ENCODE data around the gene PNPLA2.

Gene PNPLA2

DNA sequence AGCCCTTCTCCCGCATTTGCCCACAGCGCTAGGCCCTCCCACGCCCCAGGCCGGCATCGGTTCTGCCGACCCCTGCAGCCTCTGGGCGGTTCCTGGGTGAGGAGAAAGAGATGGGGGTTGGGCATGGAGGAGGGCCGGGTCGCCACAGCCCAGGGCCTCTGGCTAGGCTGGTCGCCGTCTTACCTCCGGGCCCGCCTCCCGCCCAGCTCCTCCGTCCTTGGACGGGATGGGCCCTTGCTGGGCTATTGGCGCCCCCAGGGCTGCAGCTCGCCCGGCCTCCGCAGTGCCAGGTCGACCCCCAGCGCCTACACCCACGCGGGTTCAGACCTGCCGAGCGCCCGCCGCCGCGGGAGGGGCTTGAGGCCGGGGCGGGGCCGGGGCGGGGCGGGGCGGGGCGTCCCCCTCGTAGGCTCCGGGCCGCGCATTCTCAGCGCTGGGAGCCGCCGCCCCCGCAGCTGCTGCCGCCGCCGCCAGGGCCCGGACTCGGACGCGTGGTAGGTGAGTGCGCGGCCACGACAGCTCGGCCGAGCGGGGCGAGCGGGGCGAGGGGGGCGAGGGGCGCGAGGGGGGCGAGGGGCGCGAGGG lies 13.9 kb downstream of the PNPLA2 start, which contains the start of gene CD151:
CD151 (plus strand) TSS at position 424 of the 585 bp plus-strand sequence. CDS start 3,118 bp downstream, outside the sequence.
- no peak for DNase-seq

- DNase-seq: no peak
These were observed 14.5 kb downstream of the PNPLA2 start for GRCh38 chr11:833114-833791.

GRCh38 chr11:833849-834311 lies 15.2 kb downstream of the PNPLA2 start:
- DNase-seq: no peak

DNA sequence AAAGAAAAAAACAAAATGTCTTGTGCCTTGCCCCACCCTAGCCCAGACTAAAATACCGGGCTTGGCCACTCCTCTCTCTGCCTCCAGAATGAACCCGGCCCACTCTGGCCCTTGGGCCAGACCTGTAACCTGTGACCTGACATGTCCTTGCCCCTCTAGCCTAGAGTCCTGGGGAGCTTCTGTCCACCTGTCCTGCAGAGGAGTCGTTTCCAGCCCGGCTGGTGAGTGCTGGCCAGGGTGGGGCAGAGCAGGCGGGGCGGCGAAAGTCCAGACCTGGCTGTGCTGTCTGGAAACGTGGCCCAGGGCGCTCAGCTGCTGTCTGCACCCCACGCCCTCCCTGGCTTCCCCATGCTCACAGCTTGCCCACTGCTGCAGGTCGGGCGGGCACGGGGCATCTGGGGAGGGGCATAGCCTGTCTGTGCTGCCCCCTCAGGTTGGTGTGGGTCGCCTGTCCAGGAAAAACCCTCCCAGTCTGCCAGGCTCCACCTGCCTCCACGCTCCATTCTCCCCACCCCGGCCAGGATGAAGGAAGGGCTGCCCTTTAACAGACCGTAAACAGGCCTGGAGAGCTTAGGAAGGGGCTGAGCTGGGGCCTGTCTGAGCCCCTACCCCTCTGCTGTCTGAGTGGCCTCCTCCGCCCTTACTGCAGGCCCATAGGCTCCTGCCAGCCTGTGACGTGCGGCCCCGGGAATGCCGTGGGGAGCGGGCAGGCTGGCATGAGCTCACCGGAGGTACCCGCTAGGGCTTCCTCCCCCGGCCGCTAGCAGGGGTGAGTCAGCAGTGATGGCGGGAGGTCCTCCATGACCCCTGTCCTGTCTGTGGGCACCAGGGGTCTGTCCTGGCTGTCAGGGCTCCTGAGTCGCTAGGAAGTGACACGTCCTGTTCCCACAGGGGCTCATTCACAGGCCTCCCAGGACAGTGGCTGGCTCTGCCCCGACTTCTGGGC lies 15.9 kb downstream of the PNPLA2 start:
- DNase-seq: no peak

- DNase-seq: no peak
These were observed 17.6 kb downstream of the PNPLA2 start for GRCh38 chr11:836274-836673.

GRCh38 chr11:836700-837099 lies 18.0 kb downstream of the PNPLA2 start:
- DNase-seq: no peak

GRCh38 chr11:837189-837989 lies 18.7 kb downstream of the PNPLA2 start:
- DNase-seq: no peak

DNA sequence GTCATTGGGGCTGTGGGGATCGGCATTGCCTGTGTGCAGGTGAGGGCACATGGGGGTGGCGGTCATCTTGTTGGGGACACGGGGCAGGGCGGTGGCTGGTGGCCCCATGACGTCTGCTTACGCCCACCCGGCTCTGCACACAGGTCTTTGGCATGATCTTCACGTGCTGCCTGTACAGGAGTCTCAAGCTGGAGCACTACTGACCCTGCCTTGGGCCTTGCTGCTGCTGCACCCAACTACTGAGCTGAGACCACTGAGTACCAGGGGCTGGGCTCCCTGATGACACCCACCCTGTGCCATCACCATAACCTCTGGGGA lies 19.2 kb downstream of the PNPLA2 start:
- DNase-seq: no peak

DNA sequence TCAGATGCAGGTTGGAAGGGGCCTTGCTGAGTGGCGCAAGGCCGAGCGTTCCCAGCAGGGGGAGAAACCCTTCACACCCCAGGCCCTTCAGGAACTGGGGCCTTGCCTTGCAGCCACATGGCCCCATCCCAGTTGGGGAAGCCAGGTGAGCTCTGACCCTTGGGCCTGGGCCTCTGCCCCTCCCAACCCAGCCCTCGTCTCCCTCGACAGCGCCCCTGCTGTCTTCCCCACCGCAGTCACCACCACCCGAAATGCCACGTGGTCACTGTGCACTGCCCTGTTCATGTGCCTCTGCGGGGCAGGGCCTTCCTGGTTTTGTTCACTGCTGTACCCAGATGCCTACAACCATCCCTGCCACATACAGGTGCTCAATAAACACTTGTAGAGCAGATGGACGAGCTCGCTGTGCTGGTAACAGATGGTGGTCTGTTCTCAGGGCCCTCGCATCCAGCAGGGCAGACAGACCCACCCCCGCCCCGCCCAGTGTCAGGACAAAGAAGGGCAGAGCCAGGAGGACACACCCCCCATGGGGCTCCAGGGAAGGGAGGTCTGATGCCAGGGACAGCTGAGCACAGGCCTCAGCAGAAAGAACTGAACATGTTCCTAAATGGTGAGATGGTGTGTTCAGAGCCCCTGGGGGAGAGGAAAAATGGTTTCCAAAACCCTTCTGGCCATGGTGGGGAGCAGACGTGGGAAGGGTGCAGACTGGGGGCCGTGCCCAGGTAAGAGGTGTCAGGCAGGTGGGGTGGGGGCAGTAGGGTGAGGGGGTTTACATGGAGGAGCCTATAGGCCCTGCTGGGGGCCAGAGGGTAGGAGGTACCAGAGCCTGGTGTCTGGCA lies 19.9 kb downstream of the PNPLA2 start:
- DNase-seq: no peak

GRCh38 chr11:839280-839623 lies 20.5 kb downstream of the PNPLA2 start:
- DNase-seq: no peak

GRCh38 chr11:839875-840617 lies 21.3 kb downstream of the PNPLA2 start:
- no peak for DNase-seq

DNA sequence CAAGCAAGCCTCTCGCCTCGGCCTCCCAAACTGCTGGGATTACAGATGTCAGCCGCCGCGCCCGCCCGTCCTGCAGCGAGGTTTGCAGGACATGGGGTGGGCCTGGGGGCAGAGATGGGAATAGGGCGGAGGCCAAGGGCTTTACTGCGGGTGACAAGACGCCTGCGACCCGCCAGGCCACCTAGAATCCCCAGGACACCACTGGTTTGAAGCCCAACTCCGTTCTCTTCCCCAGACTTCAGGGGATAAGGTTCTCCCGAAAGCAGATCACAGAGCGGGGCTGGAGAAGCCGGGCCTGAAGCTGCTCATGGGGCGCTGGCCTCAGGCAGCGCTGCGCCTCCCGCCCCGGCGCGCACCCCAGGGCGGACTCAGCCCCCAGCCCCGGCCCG lies 23.3 kb downstream of the PNPLA2 start:
- no peak for DNase-seq

DNA sequence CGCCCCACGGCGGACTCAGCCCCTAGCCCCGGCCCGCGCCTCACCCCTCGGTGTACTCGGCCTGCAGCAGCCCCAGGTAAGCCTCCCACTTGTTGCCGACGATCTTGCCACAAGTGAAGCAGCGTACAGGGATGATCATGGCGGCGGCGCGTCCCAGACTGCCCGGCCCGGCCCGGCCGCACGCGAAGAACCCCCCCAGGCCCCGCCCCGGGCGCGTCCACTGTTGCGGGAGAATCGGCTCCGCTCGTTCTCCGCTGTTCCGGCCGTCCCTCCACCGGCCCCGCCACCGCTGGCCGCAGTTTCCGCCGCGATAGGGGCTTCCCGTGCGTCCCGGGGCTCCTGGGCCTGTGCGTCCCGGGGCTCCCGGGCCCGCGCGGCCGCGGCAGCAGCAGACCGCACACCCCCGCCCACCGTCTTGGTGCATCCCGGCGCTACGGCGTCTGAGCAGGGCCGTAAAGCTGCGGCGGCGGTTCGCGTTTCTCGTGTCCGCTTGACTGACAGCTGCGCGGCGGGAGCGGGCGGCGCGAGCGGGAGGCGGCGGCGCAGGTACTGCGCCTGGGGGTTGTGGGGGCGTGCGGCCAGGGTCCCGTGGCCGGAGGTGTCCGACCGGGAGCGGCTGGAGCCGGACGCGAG lies 23.8 kb downstream of the PNPLA2 start, which contains the start of the genes POLR2L and TSPAN4:
POLR2L (minus strand) TSS at position 160 of the 633 bp plus-strand sequence; CDS start at position 139, 21 bp downstream.
TSPAN4 (plus strand) TSS at position 483 of the 633 bp plus-strand sequence. CDS start 7,453 bp downstream, outside the sequence.
- DNase-seq: peak in 1 of 2 experiments; percentile 54

- no peak for DNase-seq
These were observed 24.5 kb downstream of the PNPLA2 start for GRCh38 chr11:843086-843734.

GRCh38 chr11:843818-844692 lies 25.3 kb downstream of the PNPLA2 start:
- no peak for DNase-seq

DNA sequence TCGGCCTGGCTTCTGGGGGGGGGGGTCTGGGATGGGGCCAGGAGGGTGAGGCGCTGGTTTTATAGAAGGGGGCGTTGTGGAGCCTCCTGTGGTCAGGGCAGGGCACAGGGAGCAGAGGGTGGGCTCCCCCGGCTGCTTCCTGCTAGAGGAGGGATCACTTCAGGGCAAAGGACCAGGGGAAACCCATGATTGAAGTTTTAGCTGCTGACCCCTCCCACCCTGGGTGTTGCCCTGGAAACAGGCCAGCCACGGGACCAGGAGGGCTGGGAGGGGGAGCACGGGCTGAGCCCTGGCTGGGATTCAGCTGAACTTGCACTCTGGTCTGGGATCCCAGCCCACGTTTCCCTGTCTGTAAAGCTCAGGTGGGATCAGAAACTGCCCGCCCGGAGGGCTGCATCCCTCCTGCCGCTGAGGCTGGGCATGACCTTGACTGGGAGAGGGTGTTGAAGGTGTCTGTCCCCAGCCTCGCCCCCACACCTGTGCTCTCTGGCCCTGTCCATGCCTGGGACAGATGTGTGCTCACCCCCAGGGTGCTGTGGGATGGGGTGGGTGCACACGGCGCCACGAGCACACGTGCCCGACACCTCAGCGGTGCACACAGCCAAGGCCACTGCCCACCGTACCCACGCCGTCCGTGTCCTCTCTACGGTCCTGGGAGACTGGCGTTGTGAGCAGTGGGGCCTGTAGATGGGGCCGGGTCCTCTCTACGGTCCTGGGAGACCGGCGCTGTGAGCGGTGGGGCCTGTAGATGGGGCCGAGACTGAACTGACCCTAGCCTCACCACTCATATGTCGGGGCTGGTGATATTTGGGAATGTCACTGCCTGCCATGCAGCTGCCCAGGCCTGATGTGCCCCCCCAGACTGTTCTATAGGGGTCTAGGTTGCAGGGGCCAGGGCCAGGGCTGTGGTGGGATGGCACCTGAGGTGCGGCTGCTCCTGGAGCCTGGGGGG lies 26.3 kb downstream of the PNPLA2 start:
- no peak for DNase-seq

GRCh38 chr11:845872-846495 lies 27.3 kb downstream of the PNPLA2 start:
- DNase-seq: no peak

Measured in cerebellar nuclear complex (tissue), 1 donor.